ENCODE results near the gene GPSM1.

- TF ChIP-seq CTCF (IDR thresholded peaks at IDR 0.05), result no peak
- no peak for TF ChIP-seq EP300 (IDR thresholded peaks at IDR 0.05)
Observed at GRCh38 chr9:136341769-136342168, 14.4 kb downstream of the GPSM1 start.

Measured in tibial nerve (tissue), 4 donors.